Upper lobe of left lung (tissue), 6 donors: ENCODE measurements around the gene ZBTB48. TPM values are rescaled to one million over a fixed set of nuclear protein-coding genes. Genes with fewer than 3 reads are reported as not detected.
A peak's percentile ranks its signal among the peaks of the same experiment; 100 is the strongest.

Source experiments
- ATAC-seq, 2 donors: fragments of 200-7000 bp; cut with Tn5 transposase; one replicate each; pipeline ENCODE4 v1.9.1; 2022; ENCODE audit warnings: mild to moderate bottlenecking in 2 of 2, moderate library complexity in 2 of 2; ENCODE audit not compliant: low FRiP score in 2 of 2
- DNase-seq, 2 donors: peaks; one replicate each; pipeline ENCODE4 v3.0.0-alpha.2; 2019 to 2020
- H3K27ac ChIP-seq, 4 donors: fragments of 200-600 bp; sonication (generic); one replicate each; pipeline ENCODE4 v1.5.1; 2016 to 2019
- H3K27me3 ChIP-seq, 4 donors: fragments of 200-600 bp; sonication (generic); one replicate each; pipeline ENCODE4 v1.5.1; 2017 to 2019
- H3K36me3 ChIP-seq, 4 donors: fragments of 200-600 bp; sonication (generic); one replicate each; pipeline ENCODE4 v1.5.1; 2016 to 2019
- H3K4me1 ChIP-seq, 4 donors: fragments of 200-600 bp; sonication (generic); one replicate each; pipeline ENCODE4 v1.5.1; 2018 to 2019
- H3K4me3 ChIP-seq, 4 donors: fragments of 200-600 bp; sonication (generic); one replicate each; pipeline ENCODE4 v1.5.1; 2017 to 2019; ENCODE audit warnings: mild to moderate bottlenecking in 2 of 4, moderate library complexity in 1 of 4
- H3K9me3 ChIP-seq, 4 donors: fragments of 200-600 bp; sonication (generic); one replicate each; pipeline ENCODE4 v1.5.1; 2018 to 2019
- EP300 ChIP-seq, 4 donors: sonication (generic); formaldehyde crosslinking; IDR thresholded peaks; one replicate each; pipeline ENCODE4 v1.5.1; 2017; ENCODE audit warnings: antibody characterized with exemption in 4 of 4, control low read depth in 2 of 4
- POLR2A ChIP-seq, 4 donors: fragments of 450-650 bp; IDR thresholded peaks; one replicate each; pipeline ENCODE4 v1.5.1; 2016 to 2017; ENCODE audit warnings: antibody characterized with exemption in 4 of 4, mild to moderate bottlenecking in 2 of 4
- POLR2AphosphoS5 ChIP-seq, 2 donors: sonication (generic); formaldehyde crosslinking; IDR thresholded peaks; one replicate each; pipeline ENCODE4 v1.5.1; 2017; ENCODE audit warnings: antibody characterized with exemption in 2 of 2
- whole genome bisulfite sequencing, 2 donors: methylation state at CpG; one replicate each; pipeline ENCODE4 v1.1.5; 2017 to 2018; 5-methylcytosine and 5-hydroxymethylcytosine counted together
- total RNA-seq, 6 donors: library from RNA; depleted of rRNA in 4 of 6; stranded (reverse); fragments of >200 nt in 4 of 6; gene quantifications; one replicate each; pipeline versions ENCODE4 v1.1.0 to v1.2.1, GENCODE V29; 2016 to 2021
- TF ChIP-seq, protein P1 (sequence below), 6 experiments: fragments of 450-650 bp in 4 of 6; fragments of 200-600 bp in 2 of 6; sonication (generic) in 2 of 6; IDR thresholded peaks; one replicate each; pipeline ENCODE4 v1.5.1; 2016 to 2019; ENCODE audit warnings: antibody characterized with exemption in 6 of 6
- donor health status: DM: no; HTN: no; CAD: no; lungs with moderate emphysema.
- donor health status: DM: no; HTN: yes; CAD: no; lungs with severe emphysema.

Gene ZBTB48
- total RNA-seq, 6 donors from 2014 or later = 16.2 to 56.6 (median 36.9) TPM

DNA sequence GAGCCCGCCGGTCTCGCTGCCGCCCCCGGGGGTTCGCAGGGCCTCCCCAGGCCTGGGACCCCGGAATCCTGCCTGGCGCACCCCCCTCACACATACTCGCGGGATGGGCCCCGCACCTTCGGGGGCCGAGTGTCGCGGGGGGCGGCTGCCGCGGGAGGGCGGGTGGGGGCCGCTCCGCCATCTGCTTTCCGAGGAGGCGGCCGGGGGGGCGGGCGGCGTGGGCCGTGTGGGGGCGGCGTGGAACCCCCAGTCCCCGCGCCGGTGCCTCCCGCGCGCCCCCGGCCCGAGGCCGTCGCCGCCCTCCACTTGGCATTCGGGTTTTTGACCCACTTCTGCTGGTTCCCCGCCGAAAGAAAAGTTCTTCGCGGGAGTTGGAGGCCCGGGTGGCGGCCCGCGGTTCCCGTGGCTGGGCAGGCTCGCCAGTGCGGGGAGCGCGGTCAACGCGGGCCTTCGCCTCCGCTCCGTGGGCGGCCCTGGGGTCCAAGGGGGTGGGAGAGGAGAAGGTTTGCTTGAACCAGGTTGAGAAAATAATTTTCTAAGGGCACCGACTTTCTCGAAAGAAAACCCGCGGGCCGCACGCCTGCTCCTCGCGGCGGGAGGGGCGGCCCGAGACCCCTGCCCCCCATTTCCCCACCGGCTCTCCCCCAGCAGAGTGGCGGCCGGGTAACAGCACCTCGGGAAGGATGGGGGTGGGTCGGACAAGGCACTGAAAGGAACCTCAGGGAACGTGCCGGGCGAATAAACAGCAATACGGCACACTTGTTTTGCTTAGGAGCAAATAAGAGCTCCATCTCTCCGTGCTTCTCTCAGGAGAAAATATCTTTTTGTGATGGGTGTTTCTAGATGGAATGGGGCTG, 35.4 kb downstream of the ZBTB48 start:
- Histone ChIP-seq H3K27me3 (no peaks in the 10 kb centered on the region), H3K36me3 (peaks cover 0 to 20% (median 10%) of the 10 kb centered on the region in 4 donors), H3K9me3 (no peaks in the 10 kb centered on the region), H3K4me3 (peak overlapping the region; percentile 93 to 100 (median 98)), H3K27ac (peak overlapping the region; percentile 89 to 96 (median 93)), H3K4me1 (peaks cover 11 to 26% (median 18%) of the 10 kb centered on the region in 4 donors)
- DNase-seq = peak in 1 of 2 donors; percentile 90
- TF ChIP-seq, protein P1, sequence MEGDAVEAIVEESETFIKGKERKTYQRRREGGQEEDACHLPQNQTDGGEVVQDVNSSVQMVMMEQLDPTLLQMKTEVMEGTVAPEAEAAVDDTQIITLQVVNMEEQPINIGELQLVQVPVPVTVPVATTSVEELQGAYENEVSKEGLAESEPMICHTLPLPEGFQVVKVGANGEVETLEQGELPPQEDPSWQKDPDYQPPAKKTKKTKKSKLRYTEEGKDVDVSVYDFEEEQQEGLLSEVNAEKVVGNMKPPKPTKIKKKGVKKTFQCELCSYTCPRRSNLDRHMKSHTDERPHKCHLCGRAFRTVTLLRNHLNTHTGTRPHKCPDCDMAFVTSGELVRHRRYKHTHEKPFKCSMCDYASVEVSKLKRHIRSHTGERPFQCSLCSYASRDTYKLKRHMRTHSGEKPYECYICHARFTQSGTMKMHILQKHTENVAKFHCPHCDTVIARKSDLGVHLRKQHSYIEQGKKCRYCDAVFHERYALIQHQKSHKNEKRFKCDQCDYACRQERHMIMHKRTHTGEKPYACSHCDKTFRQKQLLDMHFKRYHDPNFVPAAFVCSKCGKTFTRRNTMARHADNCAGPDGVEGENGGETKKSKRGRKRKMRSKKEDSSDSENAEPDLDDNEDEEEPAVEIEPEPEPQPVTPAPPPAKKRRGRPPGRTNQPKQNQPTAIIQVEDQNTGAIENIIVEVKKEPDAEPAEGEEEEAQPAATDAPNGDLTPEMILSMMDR (IDR thresholded peaks at IDR 0.05) = no peak
- TF ChIP-seq POLR2AphosphoS5 (IDR thresholded peaks at IDR 0.05) (no peak), EP300 (IDR thresholded peaks at IDR 0.05) (no peak), POLR2A (IDR thresholded peaks at IDR 0.05) (no peak)
- no peak for ATAC-seq
- 0 to 2% methylated on average over 12 to 44 of the region's 82 CpGs for WGBS, 2 donors

DNA sequence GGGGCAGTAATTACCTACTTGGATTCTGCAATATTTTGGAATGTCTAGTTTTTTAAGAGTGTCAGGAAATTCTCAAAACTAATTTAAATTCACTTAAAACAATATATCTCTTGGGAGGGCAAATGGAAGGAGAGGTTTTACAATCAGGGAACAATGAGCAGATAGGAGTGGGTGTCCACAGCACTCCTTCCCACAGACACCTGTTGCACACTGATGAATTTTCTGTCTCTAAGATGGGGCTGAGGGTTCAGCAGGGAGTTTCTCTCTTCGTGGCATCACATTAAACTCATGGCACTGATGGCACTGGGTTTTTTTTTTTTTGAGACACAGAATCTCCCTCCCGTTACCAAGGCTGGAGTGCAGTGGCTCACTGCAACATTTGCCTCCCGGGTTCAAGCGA, 39.3 kb downstream of the ZBTB48 start:
- no peak for DNase-seq
- 90 to 96% methylated on average over 4 of the region's 4 CpGs for WGBS, 2 donors
- H3K4me3 ChIP-seq = no peak overlapping the region
- no peak overlapping the region for H3K27ac ChIP-seq
- H3K27me3 ChIP-seq = no peaks in the 10 kb centered on the region
- peaks cover 5 to 12% (median 8%) of the 10 kb centered on the region in 4 donors for H3K4me1 ChIP-seq
- H3K36me3 ChIP-seq = peaks cover 10 to 43% (median 34%) of the 10 kb centered on the region in 4 donors
- no peaks in the 10 kb centered on the region for H3K9me3 ChIP-seq
- TF ChIP-seq, protein P1 (IDR thresholded peaks at IDR 0.05) = no peak
- ATAC-seq = no peak

DNA sequence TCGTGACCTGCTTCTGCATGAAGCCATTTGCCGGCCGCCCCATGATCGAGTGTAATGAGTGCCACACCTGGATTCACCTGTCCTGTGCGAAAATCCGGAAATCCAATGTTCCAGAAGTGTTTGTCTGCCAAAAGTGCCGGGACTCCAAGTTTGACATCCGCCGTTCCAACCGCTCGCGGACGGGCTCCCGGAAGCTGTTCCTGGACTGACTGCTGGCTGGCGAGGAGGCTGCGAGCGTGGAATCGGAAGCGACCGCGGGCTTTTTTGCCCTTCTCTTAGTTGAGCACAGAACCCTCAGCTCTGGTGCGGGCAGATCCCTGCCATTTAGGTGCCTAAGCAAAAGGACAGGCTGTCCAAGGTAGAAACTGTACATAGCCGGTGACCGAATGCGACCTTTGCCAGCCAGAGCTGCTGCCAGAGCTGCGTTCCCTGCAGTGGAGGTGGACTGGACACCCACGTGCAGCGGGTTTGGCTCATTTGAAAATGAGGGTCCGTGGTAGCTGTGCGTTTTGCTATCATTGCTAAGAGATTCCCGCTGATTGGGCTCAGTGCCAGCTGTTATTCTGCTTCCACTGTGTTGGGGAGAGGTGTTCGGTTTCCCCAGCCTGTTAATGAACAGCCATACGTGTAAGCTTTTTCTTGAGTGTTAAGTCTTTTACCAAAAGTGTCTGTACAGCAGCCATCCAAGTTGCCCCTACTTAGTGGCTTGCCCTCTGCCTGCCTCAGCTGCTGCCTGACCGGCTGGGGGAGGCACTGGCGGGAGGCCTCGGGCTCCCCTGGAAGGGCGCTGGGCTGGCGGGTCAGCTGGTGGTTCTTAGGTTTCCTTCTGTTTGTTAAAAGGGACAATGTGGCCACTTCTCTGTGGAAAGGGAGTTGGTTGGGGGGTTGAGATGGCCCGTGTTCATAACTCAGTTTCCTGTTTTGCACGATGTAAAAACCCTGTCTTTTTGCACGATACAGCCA, 41.9 kb downstream of the ZBTB48 start:
- Histone ChIP-seq H3K4me3 (no peak overlapping the region), H3K9me3 (no peaks in the 10 kb centered on the region), H3K4me1 (peaks cover 8 to 19% (median 16%) of the 10 kb centered on the region in 4 donors), H3K27ac (no peak overlapping the region), H3K27me3 (no peaks in the 10 kb centered on the region), H3K36me3 (peaks cover 10 to 43% (median 34%) of the 10 kb centered on the region in 4 donors)
- DNase-seq (peak in 1 of 2 donors; percentile 72), ATAC-seq (no peak)
- no peak for TF ChIP-seq POLR2AphosphoS5 (IDR thresholded peaks at IDR 0.05)
- TF ChIP-seq, protein P1 (IDR thresholded peaks at IDR 0.05) = no peak
- no peak for TF ChIP-seq POLR2A (IDR thresholded peaks at IDR 0.05)
- no peak for TF ChIP-seq EP300 (IDR thresholded peaks at IDR 0.05)
- 87 to 95% methylated on average over 36 to 41 of the region's 41 CpGs for WGBS, 2 donors

GRCh38 chr1:6622396-6623152, 42.8 kb downstream of the ZBTB48 start:
- peaks cover 10 to 47% (median 33%) of the 10 kb centered on the region in 4 donors for H3K36me3 ChIP-seq
- H3K27ac ChIP-seq = no peak overlapping the region
- no peaks in the 10 kb centered on the region for H3K9me3 ChIP-seq
- H3K27me3 ChIP-seq = no peaks in the 10 kb centered on the region
- peaks cover 14 to 27% (median 22%) of the 10 kb centered on the region in 4 donors for H3K4me1 ChIP-seq
- TF ChIP-seq POLR2AphosphoS5 (IDR thresholded peaks at IDR 0.05) (no peak), POLR2A (IDR thresholded peaks at IDR 0.05) (no peak), EP300 (IDR thresholded peaks at IDR 0.05) (no peak)
- TF ChIP-seq, protein P1 (IDR thresholded peaks at IDR 0.05) = no peak
- DNase-seq = no peak
- H3K4me3 ChIP-seq = no peak overlapping the region
- WGBS, 2 donors = 81 to 92% methylated on average over 10 of the region's 10 CpGs
- ATAC-seq = no peak
